Psoas muscle (tissue), 8 donors: ENCODE results near the gene FBXO2. TPM values are rescaled to one million over a fixed set of nuclear protein-coding genes. Genes with fewer than 3 reads are reported as not detected.

Source experiments
- ATAC-seq, 4 donors: fragments of 200-7000 bp; cut with Tn5 transposase; one replicate each; pipeline ENCODE4 v1.9.1; 2020; ENCODE audit warnings: moderate library complexity in 3 of 4, mild to moderate bottlenecking in 2 of 4
- DNase-seq, 2 donors: peaks; one replicate each; pipeline ENCODE4 v3.0.0-alpha.2; 2020
- H3K27ac ChIP-seq: fragments of 200-600 bp; one replicate; pipeline ENCODE4 v1.8.0; 2022
- H3K27me3 ChIP-seq, 3 donors: fragments of 200-600 bp in 1 of 3; one replicate each; pipeline versions ENCODE4 v1.6.1 to v1.8.0; 2013 to 2022; ENCODE audit warnings: low read length in 2 of 3, mild to moderate bottlenecking in 2 of 3, moderate library complexity in 1 of 3; ENCODE audit not compliant: insufficient read depth in 3 of 3
- H3K36me3 ChIP-seq, 2 donors: fragments of 200-600 bp in 1 of 2; one replicate each; pipeline versions ENCODE4 v1.6.1 to v1.8.0; 2013 to 2022; ENCODE audit warnings: low read depth in 1 of 2, mild to moderate bottlenecking in 1 of 2, moderate library complexity in 1 of 2; ENCODE audit not compliant: insufficient read depth in 1 of 2
- H3K4me1 ChIP-seq: fragments of 200-600 bp; one replicate; pipeline ENCODE4 v1.8.0; 2022
- H3K4me3 ChIP-seq: fragments of 200-600 bp; one replicate; pipeline ENCODE4 v1.8.0; 2022; ENCODE audit warnings: mild to moderate bottlenecking
- H3K9me3 ChIP-seq: fragments of 200-600 bp; one replicate; pipeline ENCODE4 v1.8.0; 2022
- WGBS, 3 donors: extraction: QIAGEN DNeasy Blood & Tissue Kit; methylation state at CpG; one replicate each; pipeline versions ENCODE4 v1.1.6 to v1.1.7; 2013; 5-methylcytosine and 5-hydroxymethylcytosine counted together
- intact Hi-C, 2 donors: fragments of 100-400 bp; cut with DNase I; formaldehyde crosslinking; loops; one replicate each; pipeline versions ENCODE4 v1.11.0 to v1.14.2; 2022
- polyA plus RNA-seq, 3 donors: library from polyadenylated mRNA; stranded (reverse); fragments of 200-250 nt; gene quantifications; one replicate each; pipeline ENCODE4 v1.2.3, GENCODE V29; 2013
- total RNA-seq, 4 donors: library from RNA; stranded (reverse); fragmentation: NEBNext Ultra II Directional in 2 of 4; extraction: Animal tissue kit (Norgen Biotek cat#: 25700) in 2 of 4; gene quantifications; one replicate each; pipeline versions ENCODE4 v1.2.1 to v1.2.4, GENCODE V29; 2021 to 2023
- TF ChIP-seq, protein P1 (sequence below): fragments of 200-600 bp; IDR thresholded peaks from one replicate; pipeline ENCODE4 v1.8.0; 2022; ENCODE audit warnings: antibody characterized with exemption
- donor health status: healthy with polysubstance abuse.
- donor health status: DM: no; HTN: no; CAD: no; lungs with moderate emphysema.
- donor health status: Bipolar disorder and iron deficiency.
- donor health status: healthy.
- donor health status: DM: yes; HTN: yes; CAD: no.
- donor health status: DM: no; HTN: no; CAD: no.
- donor health status: DM: no; HTN: no; CAD: no.
- donor health status: DM: yes; HTN: yes; CAD: no.

FBXO2 gene
- total and polyA plus RNA-seq, 7 donors: 0.35 to 20.9 (median 1.2) TPM

DNA sequence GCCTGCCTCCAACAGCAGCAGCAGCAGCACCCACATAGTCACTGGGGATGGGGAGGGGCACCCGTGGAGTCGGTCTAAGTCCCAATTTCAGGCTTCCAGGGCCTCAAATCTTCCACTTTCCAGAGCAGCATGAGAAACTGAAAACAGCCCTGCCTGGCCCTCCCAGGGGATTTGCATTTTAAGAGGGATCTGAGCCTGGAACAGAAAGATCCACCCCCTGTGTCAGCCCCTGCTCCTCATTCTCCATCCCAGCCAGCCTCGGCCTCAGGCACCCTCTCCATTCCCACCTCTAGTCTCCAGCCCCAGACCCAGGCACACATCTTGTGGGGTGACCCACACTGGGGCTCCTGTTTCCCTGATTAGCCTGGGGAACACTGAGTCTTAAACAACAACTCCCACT, 51.8 kb downstream of the FBXO2 start:
- DNase-seq: no peak
- Histone ChIP-seq H3K4me1 (no peaks in the 10 kb centered on the region), H3K36me3 (no peaks in the 10 kb centered on the region), H3K9me3 (no peaks in the 10 kb centered on the region), H3K4me3 (no peak overlapping the region), H3K27me3 (peaks cover 0 to 30% (median 2%) of the 10 kb centered on the region in 3 donors), H3K27ac (no peak overlapping the region)
- no peak for ATAC-seq
- intact Hi-C loops: no loop called here
- TF ChIP-seq, protein P1, sequence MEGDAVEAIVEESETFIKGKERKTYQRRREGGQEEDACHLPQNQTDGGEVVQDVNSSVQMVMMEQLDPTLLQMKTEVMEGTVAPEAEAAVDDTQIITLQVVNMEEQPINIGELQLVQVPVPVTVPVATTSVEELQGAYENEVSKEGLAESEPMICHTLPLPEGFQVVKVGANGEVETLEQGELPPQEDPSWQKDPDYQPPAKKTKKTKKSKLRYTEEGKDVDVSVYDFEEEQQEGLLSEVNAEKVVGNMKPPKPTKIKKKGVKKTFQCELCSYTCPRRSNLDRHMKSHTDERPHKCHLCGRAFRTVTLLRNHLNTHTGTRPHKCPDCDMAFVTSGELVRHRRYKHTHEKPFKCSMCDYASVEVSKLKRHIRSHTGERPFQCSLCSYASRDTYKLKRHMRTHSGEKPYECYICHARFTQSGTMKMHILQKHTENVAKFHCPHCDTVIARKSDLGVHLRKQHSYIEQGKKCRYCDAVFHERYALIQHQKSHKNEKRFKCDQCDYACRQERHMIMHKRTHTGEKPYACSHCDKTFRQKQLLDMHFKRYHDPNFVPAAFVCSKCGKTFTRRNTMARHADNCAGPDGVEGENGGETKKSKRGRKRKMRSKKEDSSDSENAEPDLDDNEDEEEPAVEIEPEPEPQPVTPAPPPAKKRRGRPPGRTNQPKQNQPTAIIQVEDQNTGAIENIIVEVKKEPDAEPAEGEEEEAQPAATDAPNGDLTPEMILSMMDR: no peak
- 53 to 81% (median 62%) methylated on average over 3 of the region's 3 CpGs for WGBS, 3 donors

DNA sequence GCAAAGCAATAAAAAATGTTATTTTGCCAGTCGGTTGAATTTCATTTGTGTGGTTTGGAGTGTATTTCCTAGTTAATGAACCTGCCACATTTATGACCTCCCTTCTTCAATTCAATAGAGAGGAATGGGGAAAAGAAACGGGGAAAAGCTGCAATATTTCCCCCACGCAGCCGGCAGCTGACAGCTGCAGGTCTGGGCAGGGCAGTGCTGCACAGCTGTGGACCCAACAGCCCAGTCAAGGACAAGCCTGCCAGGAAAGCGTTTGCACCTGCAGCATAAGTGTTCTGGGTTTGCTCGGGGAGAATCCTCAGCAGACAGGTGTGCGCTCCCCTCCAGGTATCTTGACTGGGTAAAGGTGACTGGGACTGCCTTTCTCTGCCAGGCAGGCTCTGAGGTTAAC, 53.4 kb downstream of the FBXO2 start:
- Histone ChIP-seq H3K4me1 (no peaks in the 10 kb centered on the region), H3K36me3 (no peaks in the 10 kb centered on the region), H3K27ac (no peak overlapping the region), H3K4me3 (no peak overlapping the region), H3K9me3 (no peaks in the 10 kb centered on the region), H3K27me3 (peaks cover 0 to 31% (median 2%) of the 10 kb centered on the region in 3 donors)
- 28 to 34% (median 28%) methylated on average over 7 of the region's 7 CpGs for WGBS, 3 donors
- ATAC-seq: no peak
- intact Hi-C loops: no loop called here
- DNase-seq: no peak
- TF ChIP-seq, protein P1: no peak

DNA sequence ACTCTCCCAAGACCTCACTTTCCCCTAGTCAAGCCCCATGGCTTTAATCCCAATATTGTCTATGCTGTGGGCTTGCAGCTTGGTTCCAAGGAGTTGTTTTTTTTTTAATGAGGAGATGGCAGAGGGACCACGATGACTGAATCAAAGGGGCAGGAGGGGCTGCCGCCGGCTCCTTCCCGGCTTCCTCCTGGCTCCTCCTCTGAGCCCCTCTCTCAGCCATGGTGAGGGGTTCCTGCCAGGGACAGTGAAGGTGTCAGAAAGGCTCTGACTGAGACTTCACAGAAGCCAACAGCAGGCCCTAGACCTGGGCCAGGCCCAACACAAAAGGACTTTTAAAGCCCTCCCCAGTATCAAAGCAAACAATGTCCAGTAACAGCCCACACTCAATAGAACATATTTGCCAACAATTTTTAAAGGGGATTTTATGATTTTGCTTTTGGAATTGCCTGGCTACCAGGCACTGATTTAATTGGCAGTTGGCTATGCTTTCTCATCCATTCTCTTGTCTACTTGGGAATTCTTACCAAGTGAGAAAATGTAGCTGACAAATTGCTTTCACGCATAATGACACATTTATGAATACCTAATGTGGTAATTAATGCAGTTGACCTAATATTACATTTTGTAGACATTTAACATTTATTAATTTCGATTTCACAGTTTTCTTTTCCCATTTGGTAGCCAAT, 54.2 kb downstream of the FBXO2 start:
- H3K36me3 ChIP-seq: no peaks in the 10 kb centered on the region
- TF ChIP-seq, protein P1: no peak
- no peak overlapping the region for H3K4me3 ChIP-seq
- H3K27ac ChIP-seq: no peak overlapping the region
- no peaks in the 10 kb centered on the region for H3K9me3 ChIP-seq
- DNase-seq (no peak), ATAC-seq (no peak)
- 32 to 48% (median 39%) methylated on average over 6 of the region's 6 CpGs for WGBS, 3 donors
- intact Hi-C loops: no loop called here
- peaks cover 0 to 38% (median 2%) of the 10 kb centered on the region in 3 donors for H3K27me3 ChIP-seq
- H3K4me1 ChIP-seq: no peaks in the 10 kb centered on the region

DNA sequence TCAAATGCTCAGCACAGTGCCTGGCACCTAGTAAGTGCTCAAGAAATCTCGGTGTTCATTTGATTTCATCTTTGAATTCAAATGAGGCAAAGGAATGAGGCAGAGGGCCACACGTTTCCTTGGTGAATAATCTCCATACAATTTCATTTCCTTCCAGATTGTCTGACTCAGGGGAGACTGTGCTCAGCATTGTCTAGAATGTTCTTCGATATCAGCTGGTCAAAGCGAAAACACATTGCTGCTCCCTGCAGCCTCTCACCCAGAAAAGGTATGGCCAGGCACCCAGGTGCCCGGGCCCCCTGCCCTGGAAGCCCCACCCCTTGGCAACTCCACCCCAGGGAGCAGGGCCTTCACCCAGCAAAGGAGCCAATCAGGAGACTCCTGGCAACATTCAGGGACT, 55.8 kb downstream of the FBXO2 start:
- intact Hi-C loops: no loop called here
- no peaks in the 10 kb centered on the region for H3K36me3 ChIP-seq
- no peak for DNase-seq
- TF ChIP-seq, protein P1: no peak
- ATAC-seq: no peak
- no peaks in the 10 kb centered on the region for H3K4me1 ChIP-seq
- H3K9me3 ChIP-seq: no peaks in the 10 kb centered on the region
- peaks cover 0 to 51% (median 2%) of the 10 kb centered on the region in 3 donors for H3K27me3 ChIP-seq
- 50 to 58% (median 53%) methylated on average over 5 of the region's 5 CpGs for WGBS, 3 donors
- H3K4me3 ChIP-seq: no peak overlapping the region
- H3K27ac ChIP-seq: no peak overlapping the region

Other genes with a start within 250 kb of the FBXO2 start
- under 1 TPM in 1 of 4 donors, not detected in 3; 0.04 TPM for gene DISP3, start 175.3 kb downstream of the FBXO2 start, total RNA-seq
- gene DISP3, start 175.3 kb downstream of the FBXO2 start, polyA plus RNA-seq: under 1 TPM; 0.01 to 0.03 (median 0.01) TPM
- 1 to 10 TPM; 2.9 to 8.4 (median 4.6) TPM for gene FBXO44, start 448 bp upstream of the FBXO2 start, total RNA-seq
- gene FBXO44, start 448 bp upstream of the FBXO2 start, polyA plus RNA-seq: 1 to 10 TPM; 3.6 to 5.0 (median 3.8) TPM
- 10 to 100 TPM; 10.2 to 17.3 (median 13.1) TPM for gene FBXO6, start 9.8 kb upstream of the FBXO2 start, total RNA-seq
- 10 to 100 TPM; 10.2 to 27.1 (median 21.4) TPM for gene FBXO6, start 9.8 kb upstream of the FBXO2 start, polyA plus RNA-seq
- gene MAD2L2, start 26.7 kb upstream of the FBXO2 start, total RNA-seq: 10 to 100 TPM; 25.9 to 39.0 (median 28.8) TPM
- gene MAD2L2, start 26.7 kb upstream of the FBXO2 start, polyA plus RNA-seq: 10 to 100 TPM; 39.1 to 61.8 (median 40.5) TPM
- gene DRAXIN, start 37.3 kb upstream of the FBXO2 start, total RNA-seq: under 1 TPM in 1 of 4 donors, not detected in 3; 0.04 TPM
- gene DRAXIN, start 37.3 kb upstream of the FBXO2 start, polyA plus RNA-seq: under 1 TPM in 2 of 3 donors, not detected in 1; 0.01 to 0.65 TPM
- gene AGTRAP, start 81.7 kb upstream of the FBXO2 start, total RNA-seq: 10 to 100 TPM; 28.5 to 46.0 (median 42.2) TPM
- gene AGTRAP, start 81.7 kb upstream of the FBXO2 start, polyA plus RNA-seq: 100 to 1,000 TPM in 2 of 3 donors, 10 to 100 TPM in 1; 36.9 to 179 (median 138) TPM
- 1 to 10 TPM; 1.8 to 5.3 (median 3.4) TPM for gene C1orf167, start 107.8 kb upstream of the FBXO2 start, total RNA-seq
- 1 to 10 TPM; 1.9 to 2.5 (median 2.1) TPM for gene C1orf167, start 107.8 kb upstream of the FBXO2 start, polyA plus RNA-seq
- 10 to 100 TPM; 12.7 to 26.2 (median 17.6) TPM for gene MTHFR, start 151.5 kb upstream of the FBXO2 start, total RNA-seq
- 10 to 100 TPM in 1 of 3 donors, 1 to 10 TPM in 2; 5.8 to 21.7 (median 8.6) TPM for gene MTHFR, start 151.5 kb upstream of the FBXO2 start, polyA plus RNA-seq
- 10 to 100 TPM in 1 of 4 donors, 1 to 10 TPM in 3; 5.5 to 17.5 (median 8.1) TPM for gene CLCN6, start 151.8 kb upstream of the FBXO2 start, total RNA-seq
- 10 to 100 TPM in 1 of 3 donors, 1 to 10 TPM in 2; 6.0 to 12.0 (median 8.3) TPM for gene CLCN6, start 151.8 kb upstream of the FBXO2 start, polyA plus RNA-seq
- 1 to 10 TPM in 2 of 4 donors, under 1 TPM in 2; 0.28 to 2.1 (median 0.92) TPM for gene NPPA, start 193.4 kb upstream of the FBXO2 start, total RNA-seq
- gene NPPA, start 193.4 kb upstream of the FBXO2 start, polyA plus RNA-seq: 1 to 10 TPM in 1 of 3 donors, under 1 TPM in 2; 0.08 to 3.6 (median 0.13) TPM
- gene NPPB, start 204.5 kb upstream of the FBXO2 start, total RNA-seq: under 1 TPM in 1 of 4 donors, not detected in 3; 0.39 TPM
- 1 to 10 TPM in 1 of 3 donors, under 1 TPM in 1, not detected in 1; 0.37 to 1.6 TPM for gene NPPB, start 204.5 kb upstream of the FBXO2 start, polyA plus RNA-seq